GM12801 (cell line): ENCODE data around the gene TNRC6B.

ENCODE experiments used
- CTCF ChIP-seq: IDR thresholded peaks from one replicate; pipeline ENCODE4 v1.5.1; 2011; ENCODE audit warnings: control low read depth; ENCODE audit not compliant: insufficient read length; ENCODE audit errors: extremely low read depth

The TNRC6B gene

GRCh38 chr22:40383905-40384304 is 206.2 kb downstream of the TNRC6B start:
- TF ChIP-seq CTCF, result no peak

- no peak for TF ChIP-seq CTCF
Measured at GRCh38 chr22:40385036-40385782, 207.5 kb downstream of the TNRC6B start.
